ENCODE data around the gene MCF2.
"Not testable (repeated sequence)": the region's sequence is repeated elsewhere in the genome, so short reads cannot be mapped to it uniquely, and the experiment has no call there.

MCF2 gene

GRCh38 chrX:139708067-139708466 is at the start of gene MCF2:
TSS of gene MCF2 (minus strand) at chrX:139708167. CDS start at chrX:139651744, 56,423 bp downstream.
- DNase-seq (no peak), ATAC-seq (no peak)

- ATAC-seq = no peak
- no peak for DNase-seq
These were observed 43.1 kb upstream of the MCF2 start for GRCh38 chrX:139751053-139751452.

GRCh38 chrX:139750390-139750789 is 42.4 kb upstream of the MCF2 start:
- no peak for ATAC-seq
- DNase-seq = no peak

- DNase-seq = peak; percentile 7
- ATAC-seq = peak; percentile 80
These were observed 31.2 kb upstream of the MCF2 start for GRCh38 chrX:139739138-139739537.

- ATAC-seq (no peak), DNase-seq (no peak)
These were observed 30.6 kb upstream of the MCF2 start for GRCh38 chrX:139738581-139738980.

- ATAC-seq (no peak), DNase-seq (no peak)
These were observed 28.2 kb upstream of the MCF2 start for GRCh38 chrX:139736151-139736550.

- DNase-seq = no peak
- no peak for ATAC-seq
These were observed 27.0 kb upstream of the MCF2 start for GRCh38 chrX:139734996-139735395.

GRCh38 chrX:139725720-139726119 is 17.8 kb upstream of the MCF2 start:
- ATAC-seq = peak; percentile 46
- DNase-seq = no peak

GRCh38 chrX:139724626-139725025 is 16.7 kb upstream of the MCF2 start:
- ATAC-seq = no peak

GRCh38 chrX:139720979-139721378 is 13.0 kb upstream of the MCF2 start:
- DNase-seq (no peak), ATAC-seq (no peak)

More at GRCh38 chrX:139724626-139725025, 16.7 kb upstream of the MCF2 start:
- DNase-seq = no peak

- ATAC-seq (no peak), DNase-seq (no peak)
These were observed 12.2 kb upstream of the MCF2 start for GRCh38 chrX:139720136-139720535.

GRCh38 chrX:139702658-139703057 is 5.3 kb downstream of the MCF2 start:
- DNase-seq (no peak), ATAC-seq (no peak)

GRCh38 chrX:139692908-139693307 is 15.1 kb downstream of the MCF2 start:
- no peak for DNase-seq
- ATAC-seq = no peak

- no peak for DNase-seq
- no peak for ATAC-seq
These were observed 15.5 kb downstream of the MCF2 start for GRCh38 chrX:139692506-139692849.

GRCh38 chrX:139691843-139692505 is 16.0 kb downstream of the MCF2 start:
- DNase-seq (no peak), ATAC-seq (no peak)

- ATAC-seq = no peak
- no peak for DNase-seq
These were observed 16.5 kb downstream of the MCF2 start for GRCh38 chrX:139691493-139691842.

GRCh38 chrX:139685175-139685574 is 22.8 kb downstream of the MCF2 start:
- ATAC-seq, DNase-seq: not testable (repeated sequence)

GRCh38 chrX:139680356-139680755 is 27.6 kb downstream of the MCF2 start:
- ATAC-seq = no peak
- DNase-seq = no peak

GRCh38 chrX:139647597-139647996 is 60.4 kb downstream of the MCF2 start:
- no peak for ATAC-seq
- DNase-seq = no peak

GRCh38 chrX:139642241-139642927 is 65.6 kb downstream of the MCF2 start:
- no peak for DNase-seq

GRCh38 chrX:139640259-139640658 is 67.7 kb downstream of the MCF2 start:
- ATAC-seq = no peak

More at GRCh38 chrX:139642241-139642927, 65.6 kb downstream of the MCF2 start:
- no peak for ATAC-seq

GRCh38 chrX:139639253-139639652 is 68.7 kb downstream of the MCF2 start:
- no peak for ATAC-seq

More at GRCh38 chrX:139640259-139640658, 67.7 kb downstream of the MCF2 start:
- no peak for DNase-seq

GRCh38 chrX:139600105-139600504 is 107.9 kb downstream of the MCF2 start:
- DNase-seq (no peak), ATAC-seq (no peak)

More at GRCh38 chrX:139639253-139639652, 68.7 kb downstream of the MCF2 start:
- no peak for DNase-seq

GRCh38 chrX:139596068-139596467 is 111.9 kb downstream of the MCF2 start:
- DNase-seq (no peak), ATAC-seq (no peak)
